Nephron (organoid): ENCODE results near the gene WDR7.

Experiments
- H3K27ac Mint-ChIP-seq, 3 experiments: 2 replicates each; pipeline ENCODE4 v1.8.0; 2020; ENCODE audit warnings: mixed read lengths in 3 of 3, mild to moderate bottlenecking in 2 of 3, moderate library complexity in 1 of 3
- H3K27me3 Mint-ChIP-seq: 2 replicates; pipeline ENCODE4 v1.8.0; 2021; ENCODE audit warnings: low read depth, mild to moderate bottlenecking, moderate library complexity, mixed read lengths
- H3K36me3 Mint-ChIP-seq: 2 replicates; pipeline ENCODE4 v1.8.0; 2020; ENCODE audit warnings: low read depth, mixed read lengths
- H3K4me1 Mint-ChIP-seq: 2 replicates; pipeline ENCODE4 v1.8.0; 2020; ENCODE audit warnings: mixed read lengths
- H3K4me3 Mint-ChIP-seq, 3 experiments: 2 replicates each; pipeline ENCODE4 v1.8.0; 2020; ENCODE audit warnings: mild to moderate bottlenecking in 3 of 3, mixed read lengths in 3 of 3, moderate library complexity in 2 of 3
- H3K9me3 Mint-ChIP-seq: 2 replicates; pipeline ENCODE4 v1.8.0; 2020; ENCODE audit warnings: mixed read lengths
- CTCF ChIP-seq, 3 experiments: fragments of 200-600 bp; sonication (generic); IDR thresholded peaks; one replicate each; pipeline ENCODE4 v1.5.0; 2021; ENCODE audit warnings: antibody characterized with exemption in 3 of 3; ENCODE audit not compliant: unreplicated experiment in 3 of 3

Gene WDR7

GRCh38 chr18:56919190-56919589, 268.0 kb downstream of the WDR7 start:
- H3K27me3 Mint-ChIP-seq = no peaks in the 10 kb centered on the region
- no peak overlapping the region for H3K27ac Mint-ChIP-seq
- H3K4me1 Mint-ChIP-seq = peaks cover 9% of the 10 kb centered on the region
- no peaks in the 10 kb centered on the region for H3K9me3 Mint-ChIP-seq
- H3K36me3 Mint-ChIP-seq = no peaks in the 10 kb centered on the region
- no peak overlapping the region for H3K4me3 Mint-ChIP-seq
- no peak for TF ChIP-seq CTCF (IDR thresholded peaks at IDR 0.05; ENCODE audit: unreplicated experiment in 3 of 3)

GRCh38 chr18:56921896-56922480, 270.8 kb downstream of the WDR7 start:
- Mint-ChIP-seq H3K27ac (peak overlapping the region; percentile 30 to 73 (median 42)), H3K36me3 (no peaks in the 10 kb centered on the region), H3K4me3 (no peak overlapping the region), H3K4me1 (peaks cover 14% of the 10 kb centered on the region), H3K9me3 (no peaks in the 10 kb centered on the region), H3K27me3 (no peaks in the 10 kb centered on the region)
- no peak for TF ChIP-seq CTCF (IDR thresholded peaks at IDR 0.05; ENCODE audit: unreplicated experiment in 3 of 3)

- Mint-ChIP-seq H3K27ac (no peak overlapping the region), H3K36me3 (no peaks in the 10 kb centered on the region), H3K27me3 (no peaks in the 10 kb centered on the region), H3K4me1 (peaks cover 9% of the 10 kb centered on the region), H3K4me3 (no peak overlapping the region), H3K9me3 (no peaks in the 10 kb centered on the region)
- TF ChIP-seq CTCF (IDR thresholded peaks at IDR 0.05; ENCODE audit: unreplicated experiment in 3 of 3) = no peak
Measured at GRCh38 chr18:56926734-56927133, 275.6 kb downstream of the WDR7 start.

GRCh38 chr18:56927786-56928185, 276.6 kb downstream of the WDR7 start:
- Mint-ChIP-seq H3K27ac (no peak overlapping the region), H3K27me3 (no peaks in the 10 kb centered on the region), H3K9me3 (no peaks in the 10 kb centered on the region), H3K36me3 (no peaks in the 10 kb centered on the region), H3K4me3 (no peak overlapping the region), H3K4me1 (peaks cover 5% of the 10 kb centered on the region)
- TF ChIP-seq CTCF (IDR thresholded peaks at IDR 0.05; ENCODE audit: unreplicated experiment in 3 of 3) = no peak

- Mint-ChIP-seq H3K4me1 (peaks cover 5% of the 10 kb centered on the region), H3K36me3 (no peaks in the 10 kb centered on the region), H3K27me3 (no peaks in the 10 kb centered on the region), H3K4me3 (no peak overlapping the region), H3K9me3 (no peaks in the 10 kb centered on the region), H3K27ac (no peak overlapping the region)
- TF ChIP-seq CTCF (IDR thresholded peaks at IDR 0.05; ENCODE audit: unreplicated experiment in 3 of 3) = no peak
Measured at GRCh38 chr18:56929886-56930285, 278.7 kb downstream of the WDR7 start.

GRCh38 chr18:56933472-56933871, 282.3 kb downstream of the WDR7 start:
- Mint-ChIP-seq H3K27ac (no peak overlapping the region), H3K4me1 (no peaks in the 10 kb centered on the region), H3K4me3 (no peak overlapping the region), H3K9me3 (no peaks in the 10 kb centered on the region), H3K36me3 (no peaks in the 10 kb centered on the region), H3K27me3 (no peaks in the 10 kb centered on the region)
- TF ChIP-seq CTCF (IDR thresholded peaks at IDR 0.05; ENCODE audit: unreplicated experiment in 3 of 3) = no peak
